ENCODE data around the gene IRF8. TPM values are rescaled to one million over a fixed set of nuclear protein-coding genes. Genes with fewer than 3 reads are reported as not detected.
"Not testable (repeated sequence)": the region's sequence is repeated elsewhere in the genome, so short reads cannot be mapped to it uniquely, and the experiment has no call there.

IRF8 gene
- total RNA-seq, 1 experiment from 2014 or later: not detected

DNA sequence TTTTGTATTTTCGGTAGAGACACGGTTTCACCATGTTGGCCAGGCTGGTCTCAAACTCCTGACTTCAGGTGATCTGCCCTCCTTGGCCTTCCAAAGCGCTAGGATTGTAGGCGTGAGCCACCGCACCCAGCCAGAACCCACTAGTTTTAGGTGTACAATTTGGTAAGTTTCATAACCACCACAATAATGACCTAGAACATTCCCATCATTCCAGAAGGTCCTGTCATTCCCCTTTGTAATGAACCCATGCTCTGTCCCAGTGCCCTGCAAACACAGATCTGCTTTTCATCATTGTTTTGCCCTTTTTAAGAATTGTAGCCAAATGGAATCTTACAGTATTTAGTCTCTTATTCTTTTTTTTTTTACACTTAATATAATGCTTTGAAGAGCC, 35.6 kb upstream of the IRF8 start:
- in situ Hi-C loops (cut with HindIII; ENCODE audit: low sequenced_read_pairs): no loop called here
- no peak for DNase-seq (ENCODE audit: low spot score)

DNA sequence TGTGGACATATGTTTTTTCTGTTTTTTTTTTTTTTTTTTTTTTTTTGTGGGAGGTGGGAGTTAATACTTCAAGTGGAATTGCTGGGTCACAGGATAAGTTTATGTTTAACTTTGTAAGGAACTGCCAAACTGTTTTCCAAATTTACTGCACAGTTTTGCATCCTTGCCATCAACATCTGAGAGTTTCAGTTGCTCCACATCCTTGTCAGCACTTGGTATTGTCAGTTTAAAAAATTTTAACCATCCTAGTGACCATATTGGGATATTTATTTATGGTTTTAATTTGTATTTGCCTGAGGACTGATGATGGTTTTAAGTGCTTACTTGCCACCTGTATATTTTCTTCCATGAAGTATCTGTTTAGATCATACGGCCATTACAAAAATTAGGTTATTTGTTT, 34.0 kb upstream of the IRF8 start:
- in situ Hi-C loops (cut with HindIII; ENCODE audit: low sequenced_read_pairs): no loop called here

DNA sequence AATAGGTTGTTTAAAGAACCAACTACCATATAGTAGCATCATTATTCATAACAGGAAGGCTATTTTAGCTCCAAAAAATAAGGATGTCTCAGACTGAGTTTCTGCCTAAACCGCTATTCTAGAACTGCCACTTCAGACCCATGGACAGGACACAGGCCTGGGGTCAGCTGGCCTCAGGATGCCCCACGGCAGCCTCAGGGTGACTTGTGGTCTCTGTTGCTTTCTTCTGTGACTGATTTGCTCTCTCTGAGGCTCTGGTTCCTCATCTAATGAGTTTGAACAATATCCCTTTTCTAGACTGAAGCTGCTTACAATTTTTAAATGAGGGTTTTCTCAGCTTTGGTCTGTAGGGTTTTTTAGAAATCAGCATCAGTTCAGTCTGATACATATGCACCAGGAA, 31.8 kb upstream of the IRF8 start:
- DNase-seq (ENCODE audit: low spot score): no peak
- in situ Hi-C loops (cut with HindIII; ENCODE audit: low sequenced_read_pairs): no loop called here

More for the DNA sequence above, 34.0 kb upstream of the IRF8 start:
- no peak for DNase-seq (ENCODE audit: low spot score)

DNA sequence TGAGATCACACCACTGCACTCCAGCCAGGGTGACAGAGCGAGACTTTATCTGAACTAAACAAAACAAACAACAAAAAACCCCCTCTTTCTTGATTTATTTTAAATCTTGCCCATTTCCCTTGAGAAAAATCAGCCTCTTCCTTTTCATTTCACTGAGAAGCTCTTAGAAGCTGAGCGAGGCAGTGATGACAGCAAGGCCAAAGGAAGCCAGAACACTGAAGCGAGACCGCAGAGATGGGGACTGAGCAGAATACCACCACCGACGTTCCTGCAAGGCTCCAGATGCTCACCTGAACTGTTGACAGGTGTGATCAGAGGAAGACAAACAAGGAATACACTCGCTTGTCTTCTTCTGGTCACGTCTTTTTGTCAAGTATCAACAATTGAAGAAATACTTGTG, 30.5 kb upstream of the IRF8 start:
- no peak for DNase-seq (ENCODE audit: low spot score)
- in situ Hi-C loops (cut with HindIII; ENCODE audit: low sequenced_read_pairs): no loop called here

DNA sequence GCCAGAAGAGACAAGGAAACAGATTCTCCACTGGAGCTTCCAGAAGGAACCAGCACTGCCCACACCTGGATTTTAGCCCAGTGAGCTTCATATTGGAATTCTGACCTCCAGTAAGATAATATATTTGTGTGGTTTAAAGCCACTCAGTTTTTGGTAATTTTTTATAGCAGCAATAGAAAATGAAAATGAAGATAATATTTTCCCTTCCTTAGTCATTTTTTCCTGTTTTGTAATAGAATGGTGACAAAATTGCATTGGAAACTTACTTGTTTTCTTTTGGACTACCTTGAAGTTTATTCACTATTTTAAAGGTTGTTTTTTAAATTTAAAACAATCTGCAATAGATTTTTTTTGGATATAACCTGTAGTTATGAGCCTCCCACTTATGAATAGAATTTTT, 29.8 kb upstream of the IRF8 start:
- in situ Hi-C loops (cut with HindIII; ENCODE audit: low sequenced_read_pairs): no loop called here
- DNase-seq (ENCODE audit: low spot score): no peak

DNA sequence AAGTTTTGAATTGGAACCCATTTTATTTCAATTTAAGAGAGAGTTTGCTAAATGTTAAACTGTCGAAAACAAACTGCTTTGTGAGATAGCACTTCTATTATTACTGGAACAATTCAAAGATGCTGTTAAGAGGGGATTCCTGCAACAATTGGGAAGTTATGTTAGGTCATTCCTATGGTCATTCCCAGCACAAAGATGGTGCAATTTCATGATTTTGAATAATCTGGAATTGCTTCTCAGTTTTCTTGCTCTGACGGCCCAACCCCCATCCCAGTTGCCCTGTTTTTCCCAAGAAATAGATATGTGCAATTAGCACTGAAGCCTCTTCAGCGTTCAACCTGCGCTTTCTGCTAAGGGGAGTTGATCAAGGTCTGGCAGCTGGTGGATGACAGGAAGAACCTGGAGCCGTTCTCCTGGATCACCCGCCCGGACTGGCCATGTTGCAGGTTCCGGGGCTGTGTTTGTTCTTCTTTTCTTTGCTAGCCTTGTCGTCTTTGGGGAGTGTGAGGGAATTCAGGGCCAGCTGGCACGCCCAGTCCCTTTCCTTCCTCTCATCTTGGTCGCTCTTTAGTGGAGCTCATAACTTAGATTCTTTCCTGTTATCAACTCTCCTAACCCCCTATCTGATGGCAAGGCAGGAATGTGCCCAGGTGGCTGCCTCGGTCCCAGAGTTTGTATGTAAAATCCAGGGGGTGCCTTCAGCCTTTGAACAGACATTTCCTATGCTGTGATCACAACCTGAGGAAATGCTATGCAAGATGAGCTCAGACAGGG, 29.0 kb upstream of the IRF8 start:
- in situ Hi-C loops (cut with HindIII; ENCODE audit: low sequenced_read_pairs): no loop called here
- DNase-seq (ENCODE audit: low spot score): no peak

DNA sequence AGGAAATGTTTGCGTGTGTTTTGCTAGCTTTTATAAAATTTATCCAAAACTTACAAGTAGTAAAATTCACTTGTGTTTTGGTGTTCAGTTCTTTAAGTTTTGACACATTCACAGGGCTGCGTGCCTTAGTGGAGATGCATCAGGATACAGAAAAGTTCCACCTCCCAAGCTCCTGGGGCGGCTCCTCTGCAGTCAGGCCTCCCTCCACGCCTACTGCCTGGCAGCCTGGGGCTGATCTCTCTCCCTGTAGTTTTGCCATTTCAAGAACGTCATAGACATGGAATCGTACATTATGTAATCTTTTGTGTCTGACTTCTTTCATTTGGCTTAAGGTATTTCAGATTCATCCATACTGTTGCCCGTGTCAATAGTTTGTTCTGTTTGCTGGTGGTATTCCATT, 27.2 kb upstream of the IRF8 start:
- in situ Hi-C loops (cut with HindIII; ENCODE audit: low sequenced_read_pairs): no loop called here

DNA sequence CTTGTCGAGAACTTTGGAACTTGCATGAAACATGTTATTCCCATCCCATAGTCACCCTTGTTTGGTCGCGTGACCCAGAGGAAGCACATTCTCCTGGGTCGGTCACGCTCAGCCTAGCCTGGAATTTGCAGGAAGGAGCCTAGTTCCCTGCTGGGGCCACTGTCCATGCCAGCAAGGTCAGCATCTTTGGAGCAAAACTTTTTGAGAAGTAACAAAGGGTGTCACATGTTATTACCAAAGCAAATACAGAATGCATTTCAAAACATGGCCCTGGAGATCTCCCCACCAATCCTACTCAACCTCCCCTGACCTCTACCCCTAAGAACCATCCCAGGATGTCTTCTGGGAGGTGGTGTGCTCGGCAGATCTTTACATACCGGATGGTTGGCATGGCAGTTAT, 26.2 kb upstream of the IRF8 start:
- in situ Hi-C loops (cut with HindIII; ENCODE audit: low sequenced_read_pairs): no loop called here
- no peak for DNase-seq (ENCODE audit: low spot score)

More for the DNA sequence above, 27.2 kb upstream of the IRF8 start:
- no peak for DNase-seq (ENCODE audit: low spot score)

DNA sequence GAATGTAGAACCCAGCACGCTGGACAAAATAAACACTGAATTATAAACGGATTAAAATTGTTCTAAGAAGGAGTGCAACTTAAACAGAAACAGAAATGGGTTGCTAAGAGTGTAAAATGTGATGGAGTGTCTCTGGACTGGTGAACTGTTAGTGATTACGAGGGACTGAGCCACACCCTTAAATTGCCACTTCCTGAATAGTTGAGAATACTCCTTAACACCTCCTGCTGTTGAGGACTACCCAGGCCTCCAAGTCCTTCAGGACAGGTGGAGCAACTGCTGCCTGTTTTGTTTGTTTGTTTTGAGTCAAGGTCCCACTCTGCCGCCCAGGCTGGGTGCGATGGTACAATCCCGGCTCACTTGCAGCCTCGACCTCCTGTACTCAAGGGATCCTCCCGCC, 25.8 kb upstream of the IRF8 start:
- in situ Hi-C loops (cut with HindIII; ENCODE audit: low sequenced_read_pairs): no loop called here
- DNase-seq (ENCODE audit: low spot score): no peak

DNA sequence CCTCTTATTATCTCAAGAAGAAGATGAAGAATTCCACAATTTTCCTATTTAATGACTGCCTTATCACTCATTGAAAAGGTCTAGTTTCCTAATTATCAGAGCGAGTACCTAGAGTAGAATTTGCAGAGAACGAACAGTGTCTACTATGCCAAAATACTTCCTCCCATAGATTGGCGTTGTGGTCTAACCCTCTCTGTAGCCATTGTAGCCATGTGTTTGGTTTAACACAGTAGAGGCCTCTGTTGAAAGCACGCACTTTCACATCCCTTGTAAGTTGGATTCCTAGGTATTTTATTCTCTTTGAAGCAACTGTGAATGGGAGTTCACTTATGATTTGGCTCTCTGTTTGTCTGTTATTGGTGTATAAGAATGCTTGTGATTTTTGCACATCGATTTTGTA, 24.9 kb upstream of the IRF8 start:
- DNase-seq (ENCODE audit: low spot score); in situ Hi-C loops (cut with HindIII; ENCODE audit: low sequenced_read_pairs): not testable (repeated sequence)

DNA sequence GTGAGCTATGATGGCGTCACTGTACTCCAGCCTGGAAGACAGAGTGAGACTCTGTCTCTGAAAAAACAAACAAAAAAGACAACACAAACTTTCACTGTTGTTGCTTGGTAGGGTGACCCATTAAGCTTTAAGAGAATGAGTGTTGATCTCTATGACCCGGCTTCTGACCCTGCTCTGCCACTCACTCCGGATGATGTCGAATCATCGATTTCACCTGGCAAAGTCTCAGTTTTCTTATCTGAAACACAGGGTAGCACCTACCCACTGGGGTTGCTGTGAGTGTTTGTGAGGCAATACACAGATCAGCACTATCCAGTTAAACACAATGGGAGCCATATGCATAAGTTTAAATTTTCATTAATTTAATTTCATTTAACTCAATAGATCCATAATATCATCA, 20.6 kb upstream of the IRF8 start:
- in situ Hi-C loops (cut with HindIII; ENCODE audit: low sequenced_read_pairs): no loop called here
- no peak for DNase-seq (ENCODE audit: low spot score)

DNA sequence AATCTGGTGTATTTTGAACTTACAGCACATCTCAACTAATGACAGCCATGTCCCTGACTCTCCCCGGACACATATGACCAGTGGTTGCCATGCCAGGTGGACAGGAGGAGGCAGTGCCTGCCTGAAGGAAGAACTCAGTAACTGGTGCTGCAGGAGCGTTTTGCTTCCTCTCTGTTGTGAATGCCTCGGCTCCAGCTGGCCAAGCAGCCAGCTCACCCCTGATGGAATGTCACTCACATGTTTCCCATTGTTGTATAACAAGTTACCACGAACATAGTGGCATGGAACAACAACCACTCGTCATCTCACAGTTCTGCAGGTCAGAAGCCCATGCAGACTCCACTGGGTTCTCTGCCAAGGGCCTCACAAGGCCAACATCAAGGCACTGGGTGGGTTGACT, 20.1 kb upstream of the IRF8 start:
- in situ Hi-C loops (cut with HindIII; ENCODE audit: low sequenced_read_pairs): no loop called here
- no peak for DNase-seq (ENCODE audit: low spot score)

DNA sequence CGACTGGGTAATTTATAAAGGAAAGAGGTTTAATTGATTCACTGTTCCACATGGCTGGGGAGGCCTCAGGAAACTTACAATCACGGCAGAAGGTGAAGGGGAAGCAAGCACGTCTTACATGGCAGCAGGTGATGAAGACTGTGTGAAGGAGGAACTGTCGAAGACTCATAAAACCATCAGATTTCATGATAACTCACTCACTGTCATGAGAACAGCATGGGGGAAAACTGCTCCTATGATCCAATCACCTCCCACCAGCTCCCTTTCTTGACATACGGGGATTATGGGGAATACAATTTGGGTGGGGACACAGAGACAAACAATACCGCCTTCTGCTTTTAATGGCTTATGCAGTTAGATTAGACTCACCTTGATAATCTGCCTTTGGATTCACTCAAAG, 19.4 kb upstream of the IRF8 start:
- no peak for DNase-seq (ENCODE audit: low spot score)
- in situ Hi-C loops (cut with HindIII; ENCODE audit: low sequenced_read_pairs): no loop called here

DNA sequence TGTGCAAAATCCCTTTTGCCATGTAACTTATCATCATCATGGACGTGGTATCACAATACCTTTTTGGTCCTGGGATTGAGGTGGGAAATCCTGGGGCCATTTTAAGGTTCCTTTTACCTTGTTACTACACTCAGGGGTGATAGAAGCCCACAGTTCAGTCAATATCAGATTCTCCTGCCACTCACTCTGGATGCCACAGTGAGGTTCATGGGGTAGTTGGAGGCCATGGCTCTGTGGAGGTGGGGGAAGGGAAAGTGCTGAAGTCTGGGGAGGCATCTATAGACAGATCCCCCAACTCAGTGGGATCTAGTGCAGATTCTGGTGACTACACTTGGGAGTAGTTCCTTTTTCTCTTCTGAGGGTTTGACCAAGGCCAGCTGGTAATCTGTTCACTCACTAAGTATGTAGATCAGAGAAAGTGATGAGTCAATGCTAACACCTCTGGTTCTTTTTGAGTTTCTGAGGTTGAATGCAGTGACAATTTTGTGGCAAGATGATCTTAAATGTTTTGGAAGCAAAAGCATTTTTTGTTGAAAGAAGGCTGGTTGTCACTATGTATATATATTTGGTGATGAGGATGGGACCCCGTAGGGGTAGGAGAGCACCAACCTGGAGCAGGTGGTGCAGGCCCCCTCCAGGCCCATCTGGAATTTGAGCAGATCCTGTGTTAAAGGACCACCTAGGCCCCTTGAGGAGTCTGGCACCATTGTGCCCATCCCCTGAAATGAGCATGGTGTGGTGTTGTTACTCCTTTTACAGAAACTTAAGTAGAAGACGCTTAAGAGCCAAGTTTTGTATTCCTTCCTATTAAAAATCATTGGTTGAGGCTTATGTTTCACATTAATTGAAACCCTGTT, 18.8 kb upstream of the IRF8 start:
- no peak for DNase-seq (ENCODE audit: low spot score)
- in situ Hi-C loops (cut with HindIII; ENCODE audit: low sequenced_read_pairs): no loop called here

DNA sequence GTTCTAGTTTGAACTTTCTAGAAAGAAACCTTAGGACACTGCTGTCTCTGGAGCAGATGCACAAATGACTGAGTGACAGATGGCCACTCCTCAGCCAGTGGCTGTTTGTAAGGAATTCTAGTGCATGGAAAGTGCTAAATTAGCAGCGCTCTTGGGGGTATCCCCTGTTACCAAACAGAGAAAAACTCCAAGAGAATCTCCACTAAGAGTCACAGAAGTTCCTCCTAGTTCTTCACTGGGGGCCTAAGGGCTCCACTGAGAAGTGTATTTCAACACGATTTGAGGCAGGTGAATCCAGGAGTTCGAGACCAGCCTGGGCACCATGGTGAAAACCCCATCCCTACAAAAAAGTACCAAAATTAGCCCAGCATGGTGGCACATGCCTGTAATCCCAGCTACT, 18.1 kb upstream of the IRF8 start:
- no peak for DNase-seq (ENCODE audit: low spot score)
- in situ Hi-C loops (cut with HindIII; ENCODE audit: low sequenced_read_pairs): no loop called here

DNA sequence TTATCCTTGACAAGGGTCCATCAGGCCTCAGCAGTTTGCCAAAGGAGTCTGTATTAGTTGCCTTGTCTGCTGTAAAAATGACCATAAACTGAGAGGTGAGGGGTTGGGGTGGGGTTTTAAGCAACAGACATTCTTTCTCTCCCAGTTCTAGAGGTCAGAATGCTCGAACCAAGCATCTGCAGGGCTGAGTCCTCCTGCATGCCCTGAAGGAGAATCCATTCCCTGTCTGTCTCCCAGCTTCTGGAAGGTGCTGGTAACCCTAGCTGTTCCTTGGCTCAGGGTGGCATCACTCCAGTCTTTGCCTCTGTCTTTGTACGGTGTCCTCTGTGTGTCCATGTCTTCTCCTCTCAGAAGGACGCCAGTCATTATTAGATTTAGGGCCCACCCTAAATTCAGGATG, 17.5 kb upstream of the IRF8 start:
- in situ Hi-C loops (cut with HindIII; ENCODE audit: low sequenced_read_pairs): no loop called here
- no peak for DNase-seq (ENCODE audit: low spot score)

DNA sequence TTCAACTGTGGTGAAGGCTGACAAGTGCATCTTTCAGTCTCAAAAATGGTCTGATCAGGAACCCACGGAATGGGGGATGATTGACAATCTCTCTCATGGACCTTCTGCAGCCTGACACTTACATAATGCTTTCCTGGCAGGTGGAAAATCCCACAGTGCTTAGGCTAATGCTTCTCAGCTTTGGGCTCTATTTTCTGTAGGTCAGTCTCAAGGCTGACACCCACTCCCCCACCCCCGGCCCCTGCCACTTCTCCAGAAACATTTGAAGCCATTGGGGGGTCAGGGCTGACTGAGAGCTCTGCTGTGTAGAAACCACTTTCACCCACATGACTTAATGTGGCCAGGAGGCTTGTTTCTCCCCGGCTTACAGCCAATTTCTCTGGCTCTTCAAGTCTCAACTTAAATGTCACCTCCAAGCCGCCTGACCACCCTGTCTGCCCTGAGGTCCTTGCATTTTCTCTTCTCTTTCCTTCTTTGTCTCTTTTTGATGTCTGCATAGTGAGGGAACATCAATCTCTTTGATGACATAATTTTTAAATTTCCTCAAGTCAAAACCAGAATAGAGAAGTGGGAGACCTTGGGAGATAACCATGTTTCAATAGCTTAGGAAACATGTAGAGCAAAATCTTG, 16.7 kb upstream of the IRF8 start:
- in situ Hi-C loops (cut with HindIII; ENCODE audit: low sequenced_read_pairs): no loop called here
- DNase-seq (ENCODE audit: low spot score): no peak

DNA sequence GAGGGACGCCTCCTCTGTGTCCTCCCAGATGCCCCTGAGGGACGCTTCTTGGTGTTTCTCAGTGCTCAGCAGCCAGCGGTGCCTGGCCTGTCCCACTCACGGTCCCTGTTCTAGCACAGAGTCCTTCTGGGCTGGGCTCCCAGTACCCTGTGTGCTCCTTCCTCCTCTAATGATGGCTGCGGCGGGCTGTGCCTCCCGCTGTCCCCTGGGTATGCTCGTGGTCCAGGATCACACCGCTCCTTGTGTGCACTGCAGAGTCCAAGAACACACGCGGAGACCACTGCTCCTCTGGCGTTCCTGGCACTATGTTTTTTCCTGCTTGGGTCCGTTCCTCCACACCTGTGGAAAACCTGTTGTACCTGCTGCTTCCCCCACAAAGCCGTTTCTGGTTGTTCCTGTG, 15.1 kb upstream of the IRF8 start:
- DNase-seq (ENCODE audit: low spot score): no peak
- in situ Hi-C loops (cut with HindIII; ENCODE audit: low sequenced_read_pairs): no loop called here

DNA sequence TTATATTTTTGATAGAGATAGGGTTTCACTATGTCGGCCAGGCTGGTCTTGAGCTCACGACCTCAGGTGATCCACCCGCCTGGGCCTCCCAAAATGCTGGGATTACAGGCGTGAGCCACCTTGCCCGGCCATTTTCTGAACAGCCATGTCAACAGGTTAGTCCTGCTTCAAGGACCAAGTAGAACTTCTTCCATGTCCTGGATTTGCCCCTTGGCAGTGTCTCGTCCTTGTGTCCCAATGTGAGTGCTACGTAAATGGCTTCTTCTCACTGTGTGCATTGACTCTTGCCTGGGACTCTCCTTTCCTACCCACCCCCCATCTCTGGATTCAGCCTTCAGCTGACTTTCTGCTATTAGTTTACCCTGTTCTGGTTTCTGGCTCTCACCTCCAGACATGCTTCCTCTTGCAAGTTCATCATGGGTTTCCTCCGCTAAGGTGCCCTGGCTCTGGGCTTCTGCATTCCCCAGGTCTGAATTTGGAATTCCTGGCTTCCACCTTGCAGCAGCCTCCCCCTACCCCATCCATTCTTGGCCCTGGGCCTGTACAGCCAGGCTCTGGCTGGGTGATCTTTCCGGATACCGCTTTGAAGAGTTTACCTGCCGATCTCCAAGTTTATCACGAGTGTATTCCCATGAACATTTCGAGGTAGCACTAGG, 14.0 kb upstream of the IRF8 start:
- no peak for DNase-seq (ENCODE audit: low spot score)
- in situ Hi-C loops (cut with HindIII; ENCODE audit: low sequenced_read_pairs): no loop called here

DNA sequence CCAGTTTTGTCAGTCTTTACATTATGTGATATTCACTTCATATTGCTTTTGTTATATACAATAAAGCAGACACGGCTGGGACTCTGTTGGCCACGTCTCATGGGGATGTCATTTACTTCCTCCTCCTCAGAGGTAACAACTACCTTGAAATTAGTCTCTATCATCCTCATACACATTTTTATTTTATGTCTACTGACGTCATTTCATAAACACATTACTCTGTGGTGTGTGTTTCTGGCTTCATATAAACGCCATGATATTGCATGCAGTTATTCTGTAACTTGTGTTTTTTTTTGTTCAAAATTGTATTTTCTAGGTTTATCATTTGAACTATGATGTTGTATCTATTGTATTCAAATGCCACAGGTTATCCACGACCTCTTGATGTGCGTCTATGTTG, 13.4 kb upstream of the IRF8 start:
- no peak for DNase-seq (ENCODE audit: low spot score)
- in situ Hi-C loops (cut with HindIII; ENCODE audit: low sequenced_read_pairs): no loop called here
